ENCODE data around the gene SRPK1. TPM values are rescaled to one million over a fixed set of nuclear protein-coding genes. Genes with fewer than 3 reads are reported as not detected.

The SRPK1 gene
- 36.6 and 39.5 TPM in 2 replicates for total RNA-seq

DNA sequence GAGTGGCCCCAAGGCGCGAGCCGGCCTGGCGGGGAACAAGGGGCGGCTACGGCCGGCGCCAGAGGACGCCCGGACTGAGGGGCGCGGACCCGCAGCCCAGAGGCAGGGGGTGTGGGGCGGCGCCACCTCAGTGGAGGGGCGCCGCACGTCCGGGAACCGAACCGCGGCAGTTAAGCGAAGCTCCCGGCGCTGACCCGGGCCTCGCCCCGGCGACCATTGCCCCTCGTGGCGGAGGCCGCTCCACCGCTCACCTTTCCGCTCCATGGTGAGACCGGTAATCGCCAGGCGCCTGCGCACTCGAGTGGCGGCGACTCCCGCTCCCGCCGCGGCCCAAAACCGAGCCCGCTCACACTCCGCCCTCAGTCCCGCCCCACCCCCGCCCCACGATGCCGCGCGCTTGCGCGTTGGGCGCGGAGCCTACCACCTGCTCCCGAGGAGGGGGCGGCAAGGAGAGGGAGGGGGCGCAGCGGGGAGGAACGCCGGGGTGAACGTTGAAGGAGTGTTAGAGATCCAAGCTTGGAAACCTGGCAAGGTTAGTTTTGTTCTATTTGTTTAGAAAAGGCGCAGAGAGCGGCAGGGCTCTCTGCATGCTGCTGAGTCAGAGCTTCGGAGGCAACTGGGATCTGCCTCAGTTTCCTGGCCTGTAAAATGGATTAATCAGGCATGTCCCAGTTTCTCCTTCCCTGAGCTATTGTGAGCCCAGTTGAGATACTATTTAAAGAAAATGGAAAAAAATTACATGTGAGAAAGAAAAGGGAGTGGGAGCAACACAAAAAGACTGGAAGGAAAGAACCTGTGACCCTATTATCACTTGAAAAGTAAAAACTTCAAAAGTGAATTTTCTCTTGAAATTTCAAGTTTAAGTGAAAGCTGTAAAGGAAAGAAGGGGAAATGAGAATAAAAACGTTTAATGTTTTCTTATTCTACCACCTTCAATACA lies at the start of gene SRPK1:
Gene SRPK1, minus strand, starts transcription at position 306 of the 940 bp plus-strand sequence. Its CDS starts 42 bp downstream, at position 264.
- H3K79me2 ChIP-seq (ENCODE audit: insufficient read depth, low read length), result peaks cover 52% of the 10 kb centered on the region
- H3K36me3 ChIP-seq (ENCODE audit: insufficient read depth, low read length), result no peaks in the 10 kb centered on the region
- no peaks in the 10 kb centered on the region for H3K9me3 ChIP-seq (ENCODE audit: low read depth, low read length)
- H3K27ac ChIP-seq (ENCODE audit: low read depth, low read length), result peak within 1 kb of the TSS; percentile 57
- peak within 1 kb of the TSS; percentile 88 for H2AFZ ChIP-seq (ENCODE audit: low read length)
- H3K4me2 ChIP-seq (ENCODE audit: insufficient read depth, low read length), result peak within 1 kb of the TSS; percentile 84
- peaks cover 25% of the 10 kb centered on the region for H3K4me1 ChIP-seq (ENCODE audit: insufficient read depth, low read length)
- H3K4me3 ChIP-seq (ENCODE audit: insufficient read depth, low read length), result peak within 1 kb of the TSS; percentile 80
- TF ChIP-seq, protein P1, sequence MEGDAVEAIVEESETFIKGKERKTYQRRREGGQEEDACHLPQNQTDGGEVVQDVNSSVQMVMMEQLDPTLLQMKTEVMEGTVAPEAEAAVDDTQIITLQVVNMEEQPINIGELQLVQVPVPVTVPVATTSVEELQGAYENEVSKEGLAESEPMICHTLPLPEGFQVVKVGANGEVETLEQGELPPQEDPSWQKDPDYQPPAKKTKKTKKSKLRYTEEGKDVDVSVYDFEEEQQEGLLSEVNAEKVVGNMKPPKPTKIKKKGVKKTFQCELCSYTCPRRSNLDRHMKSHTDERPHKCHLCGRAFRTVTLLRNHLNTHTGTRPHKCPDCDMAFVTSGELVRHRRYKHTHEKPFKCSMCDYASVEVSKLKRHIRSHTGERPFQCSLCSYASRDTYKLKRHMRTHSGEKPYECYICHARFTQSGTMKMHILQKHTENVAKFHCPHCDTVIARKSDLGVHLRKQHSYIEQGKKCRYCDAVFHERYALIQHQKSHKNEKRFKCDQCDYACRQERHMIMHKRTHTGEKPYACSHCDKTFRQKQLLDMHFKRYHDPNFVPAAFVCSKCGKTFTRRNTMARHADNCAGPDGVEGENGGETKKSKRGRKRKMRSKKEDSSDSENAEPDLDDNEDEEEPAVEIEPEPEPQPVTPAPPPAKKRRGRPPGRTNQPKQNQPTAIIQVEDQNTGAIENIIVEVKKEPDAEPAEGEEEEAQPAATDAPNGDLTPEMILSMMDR (IDR thresholded peaks at IDR 0.05; ENCODE audit: extremely low read depth, low read depth, low read length), result no peak
- no peaks in the 10 kb centered on the region for H4K20me1 ChIP-seq (ENCODE audit: insufficient read depth, low read length)
- peak; percentile 99 for DNase-seq (ENCODE audit: insufficient read length, low spot score, missing footprints)
- H3K27me3 ChIP-seq (ENCODE audit: insufficient read depth, low read length), result no peaks in the 10 kb centered on the region

DNA sequence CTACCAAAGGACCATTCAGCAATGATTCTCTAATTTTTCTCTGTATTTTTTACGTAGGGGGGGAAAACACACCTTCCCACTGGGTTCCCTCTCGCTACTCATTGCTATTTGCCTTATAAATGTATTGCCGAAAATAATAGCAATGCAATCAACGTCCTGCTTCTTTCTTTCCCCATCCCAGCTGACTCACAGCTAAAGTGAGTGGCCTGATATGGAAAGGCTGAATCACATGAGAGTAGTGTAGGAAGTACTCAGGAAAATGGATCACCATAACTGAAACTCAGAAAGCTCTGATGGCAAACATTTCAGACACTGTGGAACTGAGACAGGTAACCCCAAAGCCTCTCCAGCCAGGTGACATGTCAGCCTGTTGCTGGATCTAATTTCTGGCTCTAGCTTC lies 49.3 kb upstream of the SRPK1 start:
- peak overlapping the region; percentile 50 for H3K4me2 ChIP-seq (ENCODE audit: insufficient read depth, low read length)
- no peaks in the 10 kb centered on the region for H3K79me2 ChIP-seq (ENCODE audit: insufficient read depth, low read length)
- no peaks in the 10 kb centered on the region for H3K36me3 ChIP-seq (ENCODE audit: insufficient read depth, low read length)
- no peaks in the 10 kb centered on the region for H3K27me3 ChIP-seq (ENCODE audit: insufficient read depth, low read length)
- H3K4me1 ChIP-seq (ENCODE audit: insufficient read depth, low read length), result peaks cover 10% of the 10 kb centered on the region
- H3K27ac ChIP-seq (ENCODE audit: low read depth, low read length), result peak overlapping the region; percentile 43
- no peaks in the 10 kb centered on the region for H4K20me1 ChIP-seq (ENCODE audit: insufficient read depth, low read length)
- H3K4me3 ChIP-seq (ENCODE audit: insufficient read depth, low read length), result no peak overlapping the region
- peak overlapping the region; percentile 87 for H2AFZ ChIP-seq (ENCODE audit: low read length)
- no peaks in the 10 kb centered on the region for H3K9me3 ChIP-seq (ENCODE audit: low read depth, low read length)
- peak; percentile 88 for DNase-seq (ENCODE audit: insufficient read length, low spot score, missing footprints)
- TF ChIP-seq, protein P1 (IDR thresholded peaks at IDR 0.05; ENCODE audit: extremely low read depth, low read depth, low read length), result no peak

DNA sequence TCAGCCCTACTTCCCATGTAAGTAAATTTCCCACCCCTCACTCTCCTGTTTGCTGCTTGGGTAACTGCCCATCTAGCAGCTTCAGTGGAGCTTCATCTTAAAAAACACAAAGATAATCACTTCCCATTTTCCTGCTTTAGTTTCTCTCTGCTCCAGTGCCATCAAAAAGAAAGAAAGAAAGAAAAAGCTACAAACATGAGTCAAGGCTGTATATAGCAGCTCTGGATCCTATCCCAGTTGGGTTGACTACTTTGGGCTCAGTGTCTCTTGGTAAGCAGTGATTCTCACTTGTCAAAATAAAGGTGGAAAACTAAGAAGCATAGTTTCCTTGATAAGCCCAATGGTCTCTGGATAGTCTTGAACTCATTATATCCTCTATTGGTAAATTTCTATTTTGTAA lies 48.7 kb upstream of the SRPK1 start:
- Histone ChIP-seq H3K4me2 (ENCODE audit: insufficient read depth, low read length) (peak overlapping the region; percentile 50), H3K4me3 (ENCODE audit: insufficient read depth, low read length) (no peak overlapping the region), H3K4me1 (ENCODE audit: insufficient read depth, low read length) (peaks cover 10% of the 10 kb centered on the region), H3K79me2 (ENCODE audit: insufficient read depth, low read length) (no peaks in the 10 kb centered on the region), H4K20me1 (ENCODE audit: insufficient read depth, low read length) (no peaks in the 10 kb centered on the region), H3K27me3 (ENCODE audit: insufficient read depth, low read length) (no peaks in the 10 kb centered on the region), H3K36me3 (ENCODE audit: insufficient read depth, low read length) (no peaks in the 10 kb centered on the region), H2AFZ (ENCODE audit: low read length) (peak overlapping the region; percentile 40), H3K27ac (ENCODE audit: low read depth, low read length) (peak overlapping the region; percentile 8), H3K9me3 (ENCODE audit: low read depth, low read length) (no peaks in the 10 kb centered on the region)
- no peak for DNase-seq (ENCODE audit: insufficient read length, low spot score, missing footprints)
- TF ChIP-seq, protein P1 (IDR thresholded peaks at IDR 0.05; ENCODE audit: extremely low read depth, low read depth, low read length), result no peak

DNA sequence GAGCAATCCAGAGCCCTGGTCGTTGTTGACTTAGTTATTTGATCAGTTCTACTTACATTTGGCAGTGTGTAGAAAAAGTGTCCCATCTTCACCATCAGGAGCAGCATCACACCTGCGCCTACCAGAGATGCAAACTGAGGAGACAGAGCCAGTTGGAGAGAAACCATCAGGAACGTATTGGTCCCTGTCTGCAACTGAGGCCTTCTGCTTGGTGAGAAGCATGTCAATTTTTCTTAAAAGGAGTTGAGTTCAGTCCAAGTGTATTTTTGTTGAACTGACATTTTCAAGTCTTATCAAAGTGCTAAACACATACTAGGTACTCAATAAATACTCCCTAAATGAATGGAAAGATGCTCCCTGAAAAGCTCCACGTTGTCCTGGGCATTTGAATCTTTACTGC lies 47.9 kb upstream of the SRPK1 start:
- no peaks in the 10 kb centered on the region for H4K20me1 ChIP-seq (ENCODE audit: insufficient read depth, low read length)
- no peaks in the 10 kb centered on the region for H3K27me3 ChIP-seq (ENCODE audit: insufficient read depth, low read length)
- no peak for DNase-seq (ENCODE audit: insufficient read length, low spot score, missing footprints)
- H3K79me2 ChIP-seq (ENCODE audit: insufficient read depth, low read length), result no peaks in the 10 kb centered on the region
- H3K4me3 ChIP-seq (ENCODE audit: insufficient read depth, low read length), result no peak overlapping the region
- no peaks in the 10 kb centered on the region for H3K36me3 ChIP-seq (ENCODE audit: insufficient read depth, low read length)
- H3K4me2 ChIP-seq (ENCODE audit: insufficient read depth, low read length), result no peak overlapping the region
- H3K27ac ChIP-seq (ENCODE audit: low read depth, low read length), result no peak overlapping the region
- H3K4me1 ChIP-seq (ENCODE audit: insufficient read depth, low read length), result peaks cover 10% of the 10 kb centered on the region
- TF ChIP-seq, protein P1 (IDR thresholded peaks at IDR 0.05; ENCODE audit: extremely low read depth, low read depth, low read length), result no peak
- H2AFZ ChIP-seq (ENCODE audit: low read length), result no peak overlapping the region
- H3K9me3 ChIP-seq (ENCODE audit: low read depth, low read length), result no peaks in the 10 kb centered on the region

Measured in osteoblast (primary cell).